Inflammatory macrophage treated with lipopolysaccharide for 1 hour (primary cell): ENCODE data around the gene DCAF6.
A peak's percentile ranks its signal among the peaks of the same experiment; 100 is the strongest.
"Not testable (repeated sequence)": the region's sequence is repeated elsewhere in the genome, so short reads cannot be mapped to it uniquely, and the experiment has no call there.

Source experiments
- DNase-seq, 2 donors: peaks; one replicate each; pipeline ENCODE4 v3.0.0-alpha.2; 2020 to 2022

Gene DCAF6

DNA sequence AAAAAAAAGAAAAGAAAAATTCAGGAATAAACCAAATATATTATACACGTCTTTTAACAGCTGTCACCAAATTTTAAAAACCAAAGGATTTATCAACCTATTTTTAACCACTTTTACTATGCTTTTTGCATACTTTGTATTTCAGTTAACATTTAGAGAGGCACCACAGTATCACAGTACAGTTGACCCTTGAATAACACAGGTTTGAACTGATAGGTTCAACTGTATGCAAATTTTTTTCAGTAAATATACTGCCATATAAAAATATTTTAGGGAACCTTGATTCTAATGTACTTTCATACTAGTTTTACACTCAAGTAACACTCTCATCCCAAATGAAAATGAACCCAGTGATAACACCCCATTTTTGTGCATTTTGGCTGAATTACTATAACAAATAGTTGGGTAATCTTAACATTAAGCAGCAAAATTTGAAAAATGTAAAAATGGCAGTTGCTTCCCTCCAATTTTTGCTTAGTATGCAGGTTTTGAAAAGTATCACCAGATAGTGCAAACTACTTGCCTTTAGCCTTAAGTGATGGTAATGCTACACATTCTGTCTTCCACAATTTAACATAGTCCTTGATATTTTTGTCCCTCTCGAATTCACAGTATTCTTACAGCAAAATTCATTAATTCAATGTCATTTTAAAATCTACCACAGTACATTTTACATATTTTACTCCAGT is 11.8 kb upstream of the DCAF6 start:
- no peak for DNase-seq

DNA sequence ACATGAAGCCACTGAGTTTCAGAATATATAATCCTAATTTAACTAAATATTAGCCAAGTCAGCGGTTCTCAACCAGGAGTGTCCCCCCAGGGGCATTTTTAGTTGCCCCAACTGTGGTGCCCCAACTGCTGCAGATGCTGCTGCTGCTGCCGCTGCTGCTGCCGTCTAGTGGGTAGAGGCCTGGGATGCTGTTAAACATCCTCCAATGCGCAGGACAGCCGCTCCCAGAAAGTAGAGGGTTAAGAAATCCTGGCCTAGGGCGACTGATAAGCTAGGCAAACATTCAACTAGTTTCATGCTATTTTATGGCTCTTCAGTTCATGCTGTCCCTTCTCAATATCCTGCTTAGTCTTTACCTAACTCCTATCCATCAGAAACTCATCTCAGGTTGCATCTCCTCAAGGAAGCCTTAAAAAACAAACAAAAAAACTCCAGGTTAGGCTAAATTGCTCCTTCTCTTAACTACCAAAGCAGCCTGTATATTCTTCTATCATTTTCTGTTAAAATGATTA is 9.9 kb upstream of the DCAF6 start:
- no peak for DNase-seq

DNA sequence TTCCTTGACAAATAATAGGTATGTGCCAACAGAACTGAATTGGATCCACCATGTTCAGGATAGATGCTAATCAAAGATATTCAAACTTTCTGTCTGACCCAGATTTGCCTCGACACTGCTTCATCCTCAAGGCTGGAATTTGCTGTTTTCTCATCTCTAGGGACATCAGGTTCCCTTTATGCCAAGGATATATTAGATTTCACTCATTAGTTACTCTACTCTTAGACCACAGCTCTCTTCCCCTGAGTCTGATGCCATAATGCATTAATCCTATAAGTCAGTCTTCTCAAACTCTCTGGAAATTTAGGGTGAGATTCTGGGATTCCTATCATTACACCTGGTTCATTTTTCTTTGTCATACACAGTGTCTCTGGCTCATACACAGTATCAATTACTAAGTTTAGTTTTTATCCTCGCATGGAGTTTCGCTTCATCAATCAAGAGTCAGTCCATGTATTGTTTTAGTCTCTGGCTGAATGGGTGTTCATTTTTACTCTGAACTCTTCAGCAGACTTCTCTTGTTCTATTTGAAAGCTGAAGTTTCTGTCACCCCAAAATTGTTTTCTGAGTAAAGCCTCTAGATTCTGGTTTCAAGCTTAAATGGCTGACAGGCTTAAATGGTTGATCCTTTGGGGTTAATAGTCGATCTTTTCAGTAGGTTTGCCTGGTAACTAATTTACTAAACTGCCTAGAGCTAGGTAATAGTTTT is 9.3 kb upstream of the DCAF6 start:
- DNase-seq: no peak

DNA sequence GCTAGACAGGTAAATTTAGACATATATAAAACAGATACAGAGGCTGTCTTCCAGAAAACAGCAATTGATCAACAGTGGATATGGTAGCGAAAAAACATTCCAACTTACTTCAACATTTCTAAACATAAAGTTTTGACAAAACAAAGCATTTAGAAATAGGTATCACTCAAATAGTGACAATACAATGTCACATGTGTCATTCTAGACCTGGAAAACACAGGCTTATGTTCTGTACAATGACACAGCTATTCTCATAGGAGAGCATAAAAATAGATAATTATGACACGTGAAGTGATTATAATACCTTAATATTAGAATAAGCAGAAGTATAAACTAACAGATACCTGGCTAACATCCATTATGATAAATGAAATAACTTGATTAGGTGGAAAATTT is 8.0 kb upstream of the DCAF6 start:
- no peak for DNase-seq

DNA sequence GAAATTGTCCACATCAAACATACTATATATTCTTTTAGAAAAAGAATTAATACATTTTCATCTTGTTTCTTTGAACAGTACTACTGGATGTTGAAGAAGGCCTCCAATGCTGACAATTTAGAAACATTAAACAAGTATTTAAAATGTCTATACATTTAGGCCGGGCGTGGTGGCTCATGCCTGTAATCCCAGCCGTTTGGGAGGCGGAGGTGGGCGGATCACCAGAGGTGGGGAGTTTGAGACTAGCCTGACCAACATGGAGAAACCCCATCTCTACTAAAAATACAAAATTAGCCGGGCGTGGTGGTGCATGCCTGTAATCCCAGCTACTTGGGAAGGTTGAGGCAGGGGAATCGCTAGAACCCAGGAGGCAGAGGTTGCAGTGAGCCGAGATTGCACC is 7.6 kb upstream of the DCAF6 start:
- not testable (repeated sequence) for DNase-seq

DNA sequence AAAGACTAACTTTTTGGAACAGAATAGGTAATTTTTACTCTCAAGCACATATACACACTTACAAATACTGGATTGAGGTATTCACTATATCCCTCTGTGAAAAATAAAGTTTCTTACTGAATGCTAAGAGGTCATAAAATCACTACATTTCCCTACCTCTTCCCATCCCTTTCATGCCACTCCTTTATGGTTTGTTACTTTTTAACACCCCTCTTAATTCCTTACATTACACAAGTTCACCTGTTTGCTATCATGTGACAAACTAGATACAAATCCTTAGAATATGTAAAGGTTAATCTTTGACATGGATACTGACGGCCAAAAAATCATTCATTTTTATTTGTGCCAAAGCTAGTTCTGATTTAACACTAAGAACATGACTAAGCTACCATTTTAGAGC is 6.8 kb upstream of the DCAF6 start:
- no peak for DNase-seq

DNA sequence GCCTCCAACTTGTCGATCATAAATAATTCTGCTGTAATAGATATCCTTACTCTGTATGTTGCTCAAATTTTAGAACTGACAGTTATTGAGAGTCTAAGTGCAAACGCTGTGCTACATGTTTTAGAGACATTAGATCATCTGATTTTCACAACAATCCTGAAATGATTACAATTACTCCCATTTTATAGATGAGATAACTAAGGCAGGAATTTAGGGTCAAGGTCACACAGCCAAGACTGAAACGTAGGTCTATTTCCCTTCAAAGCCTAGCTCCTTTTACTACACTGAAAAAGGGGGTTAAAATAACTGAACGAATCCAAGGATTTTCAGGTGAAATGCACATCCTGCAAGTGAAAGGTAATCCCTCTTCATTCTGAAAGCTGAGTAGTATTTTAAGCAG is 2.7 kb upstream of the DCAF6 start:
- DNase-seq: no peak

DNA sequence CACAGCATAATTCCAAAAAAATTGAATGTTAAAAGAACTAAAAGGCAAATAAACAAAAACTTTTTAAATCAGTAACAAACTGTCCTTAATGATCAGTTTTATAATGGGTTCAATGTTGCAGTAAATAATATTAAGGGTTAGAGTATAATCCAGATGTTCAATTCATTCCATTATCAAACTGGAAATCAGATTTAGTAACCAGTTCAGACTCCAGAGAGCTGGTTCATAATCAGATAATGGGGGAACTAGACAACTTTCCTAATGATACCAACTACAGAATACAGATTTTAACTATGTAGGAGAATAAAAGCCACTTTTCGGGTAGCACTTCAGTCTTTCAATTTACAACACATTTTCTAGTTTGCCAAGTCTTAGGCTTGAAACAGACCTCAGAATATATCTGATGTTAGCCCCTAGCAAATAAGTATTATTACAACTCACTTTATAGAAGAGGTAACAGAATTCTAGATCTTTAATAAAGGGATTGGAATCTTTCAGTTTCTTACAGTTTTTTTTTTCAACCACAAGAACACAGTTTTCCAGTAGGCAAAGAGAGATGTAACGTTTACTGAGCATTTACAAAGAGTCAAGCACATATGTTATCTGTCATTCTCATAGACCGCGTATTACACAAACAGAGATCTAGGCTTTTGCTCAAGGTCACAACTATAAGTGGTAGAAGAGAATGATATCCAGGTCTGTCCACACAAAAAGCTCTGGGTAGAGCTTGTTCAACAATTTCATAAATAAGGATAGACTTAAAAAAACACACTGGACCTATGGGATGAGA is 1.9 kb upstream of the DCAF6 start:
- DNase-seq: no peak

DNA sequence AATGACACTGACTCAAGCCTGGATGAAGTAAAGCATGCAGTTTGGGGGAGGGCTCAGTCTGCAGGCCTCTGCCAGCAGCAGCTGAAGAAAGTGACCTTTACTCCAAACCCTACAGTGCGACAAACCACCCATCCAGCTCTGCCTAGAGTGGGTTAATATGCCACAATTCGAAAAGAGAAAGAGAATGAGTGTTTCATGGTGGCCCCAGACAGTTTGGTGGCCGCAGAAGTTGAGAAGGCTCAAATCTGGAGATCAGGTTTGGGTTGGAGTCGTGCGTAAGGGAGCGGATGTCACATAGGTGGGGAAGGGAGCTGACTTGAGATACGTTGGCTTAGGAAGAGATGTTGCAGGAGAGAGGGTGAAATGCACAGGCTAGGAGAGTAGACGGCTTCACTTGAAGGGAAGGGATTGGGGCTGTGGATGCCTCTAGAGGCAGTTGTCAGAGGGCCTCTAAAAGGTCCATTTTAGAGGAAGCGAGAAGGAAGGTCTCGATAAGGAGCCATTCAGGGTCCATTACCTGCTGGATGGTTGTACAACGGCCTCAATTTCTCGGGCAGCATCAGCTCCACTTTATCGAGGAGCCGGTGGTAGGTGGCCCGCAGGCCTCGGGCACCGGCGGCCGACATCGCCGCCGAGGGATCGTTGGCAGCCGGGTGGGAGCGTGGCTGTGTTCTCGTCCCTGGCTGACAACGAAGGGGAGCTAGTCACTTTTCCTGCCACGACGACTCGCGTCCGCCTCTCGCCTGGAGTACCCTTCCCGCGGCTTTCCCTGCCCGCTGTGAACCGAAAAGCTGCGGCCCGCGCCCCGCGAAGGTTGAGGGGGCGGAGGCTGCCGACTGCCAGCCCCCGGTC is 1.0 kb upstream of the DCAF6 start:
- DNase-seq: peak; percentile 28 to 51

DNA sequence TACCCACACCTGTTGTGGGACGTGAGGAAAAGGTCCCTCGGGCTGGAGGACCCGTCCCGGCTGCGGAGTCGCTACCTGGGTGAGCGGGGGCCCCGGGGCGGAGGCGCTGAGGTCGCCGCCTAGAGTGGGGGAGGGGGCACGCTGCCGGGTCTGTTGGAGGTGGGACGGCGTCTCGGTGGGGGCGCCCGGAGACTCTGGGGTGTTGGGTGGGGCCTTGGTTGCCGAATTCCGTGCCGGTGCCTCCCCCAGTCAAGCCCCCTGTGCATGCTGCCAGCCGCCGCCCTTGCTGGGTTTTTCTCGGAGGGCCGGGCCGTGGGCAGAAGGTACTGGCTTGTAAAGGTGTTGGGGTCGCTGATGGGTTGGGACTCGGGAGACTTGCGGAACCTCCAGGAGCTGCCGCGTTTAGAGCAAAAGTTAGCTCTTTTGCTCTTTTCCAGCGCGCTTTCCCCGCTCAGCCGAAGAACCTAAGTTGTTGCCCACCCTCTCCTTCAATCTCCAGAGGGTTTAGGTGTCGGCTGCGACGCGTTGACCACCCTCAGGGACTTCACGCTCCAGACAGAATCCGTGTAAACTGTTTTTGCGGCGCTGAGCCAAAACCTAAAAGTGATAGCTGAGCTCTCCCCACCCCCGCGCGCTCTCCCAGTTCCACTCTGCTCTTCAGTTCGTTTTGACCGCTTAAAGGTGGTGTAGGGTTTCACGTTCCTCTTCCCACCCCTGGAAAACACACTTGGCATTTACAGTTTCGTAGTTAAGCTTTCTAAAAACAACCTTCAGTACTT is 636 bp downstream of the DCAF6 start, which contains the start of gene MPC2:
Gene MPC2 (minus strand): TSS at position 143 of the 779 bp plus-strand sequence. CDS start 1,231 bp downstream, outside the sequence.
- DNase-seq: peak; percentile 43 to 63

DNA sequence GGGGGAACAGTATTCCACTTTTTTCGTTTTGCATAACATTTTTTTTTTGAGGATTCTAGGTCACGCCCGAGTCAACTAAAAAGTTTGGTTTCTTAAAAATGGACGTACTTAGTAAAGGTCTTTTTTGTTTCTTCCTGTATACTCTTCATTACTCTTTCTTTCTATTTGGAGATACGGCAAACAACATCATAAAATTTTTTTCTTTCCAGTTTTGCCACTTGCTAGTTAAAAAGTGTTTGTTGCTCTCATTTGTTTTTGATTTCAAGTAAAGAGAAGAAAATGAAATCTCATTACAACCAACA is 1.2 kb downstream of the DCAF6 start:
- DNase-seq: no peak

DNA sequence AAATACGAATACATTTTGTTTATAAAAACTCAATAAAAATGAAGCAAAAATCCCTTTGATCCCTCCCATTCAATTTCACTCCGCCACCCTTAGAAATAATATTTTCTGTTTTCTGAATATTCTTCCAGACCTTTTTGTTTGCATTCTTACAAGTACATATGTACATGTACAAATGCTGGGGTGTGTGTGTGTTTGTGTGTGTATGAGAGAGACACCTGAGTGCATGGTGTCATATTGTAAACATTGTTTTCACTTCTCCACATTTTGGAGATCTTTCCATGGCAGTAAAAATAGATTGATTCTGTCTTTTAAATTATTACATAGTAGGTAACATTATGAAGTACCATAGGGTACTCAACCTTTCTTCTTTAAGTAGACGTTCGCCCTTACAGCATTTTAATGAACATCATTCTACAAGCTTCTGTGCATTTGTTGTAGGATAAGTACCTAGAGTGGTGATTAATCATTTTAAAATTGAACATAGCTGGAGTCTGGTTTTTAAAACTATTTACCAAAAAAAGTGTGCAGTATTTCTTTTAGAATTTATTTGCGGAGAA is 1.7 kb downstream of the DCAF6 start:
- no peak for DNase-seq

DNA sequence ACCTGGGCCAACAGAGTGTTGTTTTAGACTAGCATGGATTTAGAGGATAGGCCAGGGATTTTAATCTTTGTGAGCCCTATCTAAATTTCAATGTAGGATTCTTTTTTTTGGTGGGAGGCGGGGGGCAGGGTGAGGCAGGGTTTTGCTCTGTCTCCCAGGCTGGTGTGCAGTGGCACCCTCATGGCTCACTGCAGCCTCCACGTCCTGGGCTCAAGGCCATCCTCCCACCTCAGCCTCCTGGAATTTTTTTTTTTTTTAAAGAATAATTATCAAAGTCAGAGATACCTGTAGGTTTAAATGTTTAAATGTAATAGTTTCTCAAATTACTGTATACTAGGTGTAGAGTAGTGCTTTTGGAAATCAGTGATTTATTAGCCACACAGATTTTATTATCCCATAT is 3.8 kb downstream of the DCAF6 start:
- DNase-seq: no peak

DNA sequence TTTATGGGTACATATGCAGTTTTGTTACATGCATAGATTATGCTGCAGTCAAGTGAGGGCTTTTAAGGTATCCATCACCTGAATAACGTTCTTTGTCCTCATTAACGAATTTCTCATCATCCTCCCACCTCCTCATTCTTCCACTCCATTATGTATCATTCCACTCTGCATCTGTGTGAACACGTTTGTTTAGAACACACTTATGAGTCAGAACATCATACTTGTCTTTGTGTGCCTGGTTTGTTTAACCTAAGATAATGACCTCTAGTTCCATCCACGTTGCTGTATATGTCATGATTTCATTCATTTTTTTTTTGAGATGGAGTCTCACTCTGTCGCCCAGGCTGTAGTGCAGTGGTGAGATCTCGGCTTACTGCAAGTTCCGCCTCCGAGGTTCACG is 7.1 kb downstream of the DCAF6 start:
- no peak for DNase-seq

DNA sequence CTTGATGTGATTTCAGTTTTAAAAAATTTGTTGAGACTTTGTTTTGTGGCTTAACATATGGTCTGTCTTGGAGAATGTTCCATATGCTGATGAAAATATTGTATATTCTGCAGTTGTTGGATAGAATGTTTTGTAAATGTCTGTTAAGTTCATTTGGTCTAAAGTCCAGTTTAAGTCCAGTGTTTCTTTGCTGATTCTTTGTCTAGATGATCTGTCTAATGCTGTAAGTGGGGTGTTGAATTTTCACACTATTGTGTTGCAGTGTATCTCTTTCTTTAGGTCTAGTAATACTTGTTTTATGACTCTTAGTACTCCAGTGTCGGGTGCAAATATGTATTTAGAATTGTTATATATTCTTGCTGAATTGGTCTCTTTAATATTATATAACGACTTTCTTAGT is 11.2 kb downstream of the DCAF6 start:
- no peak for DNase-seq

DNA sequence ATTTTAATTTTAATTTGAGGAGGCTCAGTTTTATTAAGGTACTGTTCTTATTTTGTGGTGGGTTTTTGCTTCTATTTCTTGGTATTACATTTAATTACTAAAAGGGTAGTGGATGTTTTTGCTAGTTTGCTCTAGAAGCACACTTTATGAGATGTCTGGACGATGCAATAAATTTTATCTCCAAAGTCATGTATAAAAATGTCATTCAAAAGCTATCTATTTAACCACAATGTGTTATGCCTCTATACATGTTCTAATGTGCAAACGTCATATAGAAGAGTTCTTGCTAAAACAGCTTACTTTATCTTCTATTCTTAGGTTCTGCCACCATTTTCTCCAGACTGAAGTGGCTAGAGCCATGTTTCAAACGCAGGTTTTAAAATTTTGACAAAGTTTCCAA is 13.3 kb downstream of the DCAF6 start:
- no peak for DNase-seq

DNA sequence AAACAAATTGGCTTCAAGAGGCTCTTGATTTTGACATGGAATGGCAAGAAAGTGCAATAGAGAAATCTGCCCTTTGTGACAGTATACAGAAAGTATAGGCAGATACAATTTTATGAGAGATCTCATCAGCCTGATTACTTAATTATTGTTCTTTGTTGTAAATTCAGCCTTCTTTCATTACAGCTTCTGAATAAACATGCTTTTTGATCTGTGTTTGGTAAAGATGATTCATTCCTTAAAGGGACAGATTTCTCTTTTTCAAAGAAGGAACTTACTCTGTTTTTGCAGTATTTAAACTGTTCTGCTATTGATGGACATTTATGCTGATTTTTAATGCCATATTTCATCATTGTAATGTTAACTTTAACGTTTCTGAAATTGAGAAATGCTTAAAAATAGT is 14.1 kb downstream of the DCAF6 start:
- no peak for DNase-seq

DNA sequence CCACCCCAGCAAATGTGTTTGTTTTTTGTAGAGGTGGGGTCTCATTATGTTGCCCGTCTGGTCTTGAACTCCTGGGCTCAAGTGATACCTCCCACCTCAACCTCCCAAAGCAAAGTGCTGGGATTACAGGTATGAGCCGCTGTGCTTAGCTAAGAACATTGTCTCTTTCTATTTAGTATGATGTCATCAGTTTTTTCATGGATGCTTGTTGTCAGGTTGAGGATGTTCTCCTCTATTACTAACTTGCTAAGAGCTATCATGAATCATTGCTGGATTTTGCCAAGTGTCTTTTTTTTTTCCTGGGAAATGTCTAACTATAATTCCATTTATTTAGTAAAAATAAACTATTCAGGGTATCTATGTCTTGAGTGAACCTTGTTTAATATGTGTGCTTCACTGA is 19.4 kb downstream of the DCAF6 start:
- DNase-seq: no peak

DNA sequence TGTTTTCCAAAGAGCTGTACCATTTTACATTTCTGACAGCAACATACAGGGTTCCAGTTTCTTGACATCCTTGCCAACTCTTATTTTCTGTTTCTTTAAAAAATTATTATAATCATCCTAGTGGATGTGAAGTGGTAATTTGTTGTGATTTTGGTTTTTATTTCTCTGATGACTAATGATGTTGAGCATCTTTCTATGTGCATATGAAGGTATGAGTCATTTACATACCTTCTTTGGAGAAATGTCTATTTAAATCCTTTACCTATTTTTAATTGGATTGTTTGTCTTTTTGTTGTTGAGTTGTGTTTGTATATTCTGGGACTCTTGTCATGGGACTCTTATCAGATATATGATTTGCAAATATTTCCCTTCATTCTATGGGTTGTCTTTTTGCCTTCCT is 21.2 kb downstream of the DCAF6 start:
- DNase-seq: no peak

DNA sequence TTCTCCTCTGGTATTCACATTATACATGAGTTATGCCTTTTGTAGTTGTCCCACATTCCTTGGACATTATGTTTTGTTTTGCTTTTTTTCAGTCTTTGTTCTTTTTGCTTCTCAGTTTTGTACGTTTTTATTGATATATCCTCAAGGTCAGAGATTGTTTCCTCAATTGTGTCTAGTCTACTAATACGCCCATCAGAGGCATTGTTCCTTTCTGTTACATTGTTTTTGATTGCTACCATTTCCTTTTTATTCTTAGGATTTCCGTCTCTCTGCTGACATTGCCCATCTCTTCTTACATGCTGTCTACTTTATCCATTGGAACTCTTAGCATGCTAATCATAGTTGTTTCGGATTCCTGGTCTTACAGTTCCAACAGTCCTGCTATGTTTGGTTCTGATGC is 28.2 kb downstream of the DCAF6 start:
- no peak for DNase-seq

DNA sequence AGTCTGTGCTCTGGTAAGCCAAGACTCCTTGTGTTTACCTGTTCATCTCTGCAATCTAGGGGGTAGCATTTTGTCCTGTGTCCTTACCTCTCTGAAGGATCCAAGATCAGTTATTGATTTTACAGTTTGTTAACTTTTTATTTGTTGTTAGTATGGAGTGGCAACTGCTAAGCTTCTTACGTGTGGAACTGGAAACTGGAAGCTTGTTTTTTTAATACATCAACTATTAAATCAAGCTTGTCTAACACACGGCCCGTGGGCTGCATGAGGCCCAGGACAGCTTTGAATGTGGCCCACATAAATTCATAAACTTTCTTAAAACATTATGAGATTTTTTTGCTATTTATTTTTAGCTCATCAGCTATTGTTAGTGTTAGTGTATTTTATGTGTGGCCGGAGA is 29.6 kb downstream of the DCAF6 start:
- DNase-seq: no peak

DNA sequence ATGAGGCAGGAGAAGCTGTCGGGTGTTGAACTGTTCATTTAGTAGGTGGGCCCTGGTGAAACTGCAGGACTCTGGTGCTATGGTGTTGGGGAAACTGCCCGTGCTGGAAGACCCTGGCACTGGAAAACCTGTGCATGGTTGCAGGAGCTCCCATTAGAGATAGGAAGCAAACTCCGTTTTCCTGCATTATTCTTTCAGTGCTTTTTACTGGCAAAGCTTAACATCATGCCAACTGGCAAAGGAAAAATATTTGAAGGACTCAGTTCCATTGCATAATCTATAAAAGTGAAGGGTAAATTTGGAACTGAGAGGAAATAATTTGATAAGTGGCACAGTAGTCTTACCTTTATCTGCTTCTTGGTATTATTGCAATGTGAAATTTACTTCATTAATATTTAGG is 32.1 kb downstream of the DCAF6 start:
- no peak for DNase-seq
